Mucosa of descending colon (tissue), 3 donors: ENCODE measurements around the gene UPB1. TPM values are rescaled to one million over a fixed set of nuclear protein-coding genes. Genes with fewer than 3 reads are reported as not detected.

Experiments
- ATAC-seq: fragments of 200-7000 bp; cut with Tn5 transposase; one replicate; pipeline ENCODE4 v1.9.1; 2020; ENCODE audit warnings: mild to moderate bottlenecking, moderate library complexity
- DNase-seq, 3 donors: peaks; one replicate each; pipeline ENCODE4 v3.0.0-alpha.2; 2020
- H3K36me3 ChIP-seq: fragments of 200-600 bp; one replicate; pipeline ENCODE4 v1.8.0; 2021; ENCODE audit warnings: low read depth, mild to moderate bottlenecking
- H3K4me1 ChIP-seq: fragments of 200-600 bp; one replicate; pipeline ENCODE4 v1.8.0; 2021; ENCODE audit warnings: low read depth, mild to moderate bottlenecking
- H3K4me3 ChIP-seq: fragments of 200-600 bp; one replicate; pipeline ENCODE4 v1.8.0; 2021; ENCODE audit warnings: mild to moderate bottlenecking
- H3K9me3 ChIP-seq: fragments of 200-600 bp; one replicate; pipeline ENCODE4 v1.8.0; 2021; ENCODE audit warnings: mild to moderate bottlenecking
- CTCF ChIP-seq: fragments of 200-600 bp; IDR thresholded peaks from one replicate; pipeline ENCODE4 v1.8.0; 2022; ENCODE audit warnings: antibody characterized with exemption, mild to moderate bottlenecking
- intact Hi-C, 2 donors: fragments of 100-400 bp; cut with DNase I in 1 of 2; cut with micrococcal nuclease in 1 of 2; formaldehyde crosslinking; loops; one replicate each; pipeline versions ENCODE4 v1.11.0 to v1.11.1; 2022; cut with DNase I, micrococcal nuclease
- total RNA-seq, 3 donors: library from RNA; stranded (reverse); fragmentation: NEBNext Ultra II Directional in 2 of 3; extraction: Animal tissue kit (Norgen Biotek cat#: 25700) in 2 of 3; gene quantifications; one replicate each; pipeline versions ENCODE4 v1.2.1 to v1.2.4, GENCODE V29; 2021 to 2023
- donor health status: DM: no; HTN: no; CAD: no; lungs with moderate emphysema.
- donor health status: DM: no; HTN: no; CAD: no.
- donor health status: DM: no; HTN: yes; CAD: no.

UPB1 gene
- total RNA-seq, 3 donors from 2014 or later = 0.16 to 0.20 (median 0.19) TPM

- no peaks in the 10 kb centered on the region for H3K9me3 ChIP-seq
- DNase-seq = no peak
- no peak for ATAC-seq
- H3K36me3 ChIP-seq = no peaks in the 10 kb centered on the region
- peaks cover 8% of the 10 kb centered on the region for H3K4me1 ChIP-seq
- TF ChIP-seq CTCF = no peak
- H3K4me3 ChIP-seq = no peak overlapping the region
- intact Hi-C loops = no loop called here
Observed at GRCh38 chr22:24496234-24496633, 1.1 kb downstream of the UPB1 start.

- Histone ChIP-seq H3K4me1 (peaks cover 8% of the 10 kb centered on the region), H3K9me3 (no peaks in the 10 kb centered on the region), H3K4me3 (no peak overlapping the region), H3K36me3 (no peaks in the 10 kb centered on the region)
- DNase-seq (no peak), ATAC-seq (no peak)
- TF ChIP-seq CTCF = no peak
- intact Hi-C loops = no loop called here
Observed at GRCh38 chr22:24496661-24497060, 1.5 kb downstream of the UPB1 start.

- no peaks in the 10 kb centered on the region for H3K9me3 ChIP-seq
- H3K4me1 ChIP-seq = peaks cover 8% of the 10 kb centered on the region
- TF ChIP-seq CTCF = no peak
- ATAC-seq (no peak), DNase-seq (no peak)
- no peak overlapping the region for H3K4me3 ChIP-seq
- intact Hi-C loops = no loop called here
- no peaks in the 10 kb centered on the region for H3K36me3 ChIP-seq
Observed at GRCh38 chr22:24497841-24498258, 2.7 kb downstream of the UPB1 start.

- intact Hi-C loops = no loop called here
- no peak for TF ChIP-seq CTCF
- no peak for DNase-seq
Observed at GRCh38 chr22:24498824-24499223, 3.7 kb downstream of the UPB1 start.

DNA sequence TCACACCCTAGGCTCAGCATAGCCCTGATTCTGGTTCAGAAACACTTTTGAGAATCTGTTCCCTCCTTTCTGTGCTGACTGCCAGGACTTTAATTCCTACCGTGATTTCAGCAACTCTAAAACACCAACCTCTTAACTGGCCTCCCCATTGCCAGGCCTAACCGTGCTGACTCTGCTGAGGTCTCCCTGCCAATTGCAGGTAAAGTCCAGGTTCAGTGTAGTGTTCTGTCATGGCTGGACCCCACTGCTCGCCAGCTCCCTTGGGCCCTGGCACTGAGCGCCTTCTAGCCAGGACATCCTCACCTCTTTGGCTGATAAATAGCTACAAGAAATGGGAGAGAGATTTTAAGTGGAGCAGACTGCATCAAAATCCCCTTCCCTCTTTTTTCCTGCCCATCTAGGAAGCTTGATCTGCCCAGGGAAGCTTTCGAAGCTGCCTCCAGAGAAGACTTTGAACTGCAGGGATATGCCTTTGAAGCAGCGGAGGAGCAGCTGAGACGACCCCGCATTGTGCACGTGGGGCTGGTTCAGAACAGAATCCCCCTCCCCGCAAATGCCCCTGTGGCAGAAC lies 4.7 kb downstream of the UPB1 start:
- H3K9me3 ChIP-seq = no peaks in the 10 kb centered on the region
- H3K4me3 ChIP-seq = no peak overlapping the region
- ATAC-seq = no peak
- no peak for DNase-seq
- no peaks in the 10 kb centered on the region for H3K36me3 ChIP-seq
- peaks cover 2% of the 10 kb centered on the region for H3K4me1 ChIP-seq
- intact Hi-C loops = no loop called here
- TF ChIP-seq CTCF = no peak

More at GRCh38 chr22:24498824-24499223, 3.7 kb downstream of the UPB1 start:
- no peak for ATAC-seq
- no peaks in the 10 kb centered on the region for H3K36me3 ChIP-seq
- no peaks in the 10 kb centered on the region for H3K9me3 ChIP-seq
- H3K4me1 ChIP-seq = peaks cover 8% of the 10 kb centered on the region
- no peak overlapping the region for H3K4me3 ChIP-seq
